WI38 (cell line): ENCODE measurements around the gene CXorf49.
"Not testable (repeated sequence)": the region's sequence is repeated elsewhere in the genome, so short reads cannot be mapped to it uniquely, and the experiment has no call there.

Experiments
- H3K4me3 ChIP-seq: 2 replicates; pipeline ENCODE4 v1.5.1; 2011; ENCODE audit warnings: low read depth, mild to moderate bottlenecking, control low read depth, low read length
- CTCF ChIP-seq: IDR thresholded peaks from 2 replicates; pipeline ENCODE4 v1.5.1; 2012; ENCODE audit warnings: low read depth, mild to moderate bottlenecking, control low read depth, low read length

The CXorf49 gene

GRCh38 chrX:71679575-71680207 is 38.4 kb downstream of the CXorf49 start:
- H3K4me3 ChIP-seq, result no peak overlapping the region
- TF ChIP-seq CTCF, result no peak

- H3K4me3 ChIP-seq, result not testable (repeated sequence)
Observed at GRCh38 chrX:71677195-71677594, 40.9 kb downstream of the CXorf49 start.

- H3K4me3 ChIP-seq, result not testable (repeated sequence)
Observed at GRCh38 chrX:71676068-71676795, 41.9 kb downstream of the CXorf49 start.

GRCh38 chrX:71675636-71676035 is 42.4 kb downstream of the CXorf49 start:
- H3K4me3 ChIP-seq, result not testable (repeated sequence)

- no peak overlapping the region for H3K4me3 ChIP-seq
- no peak for TF ChIP-seq CTCF
Observed at GRCh38 chrX:71671938-71672337, 46.1 kb downstream of the CXorf49 start.

DNA sequence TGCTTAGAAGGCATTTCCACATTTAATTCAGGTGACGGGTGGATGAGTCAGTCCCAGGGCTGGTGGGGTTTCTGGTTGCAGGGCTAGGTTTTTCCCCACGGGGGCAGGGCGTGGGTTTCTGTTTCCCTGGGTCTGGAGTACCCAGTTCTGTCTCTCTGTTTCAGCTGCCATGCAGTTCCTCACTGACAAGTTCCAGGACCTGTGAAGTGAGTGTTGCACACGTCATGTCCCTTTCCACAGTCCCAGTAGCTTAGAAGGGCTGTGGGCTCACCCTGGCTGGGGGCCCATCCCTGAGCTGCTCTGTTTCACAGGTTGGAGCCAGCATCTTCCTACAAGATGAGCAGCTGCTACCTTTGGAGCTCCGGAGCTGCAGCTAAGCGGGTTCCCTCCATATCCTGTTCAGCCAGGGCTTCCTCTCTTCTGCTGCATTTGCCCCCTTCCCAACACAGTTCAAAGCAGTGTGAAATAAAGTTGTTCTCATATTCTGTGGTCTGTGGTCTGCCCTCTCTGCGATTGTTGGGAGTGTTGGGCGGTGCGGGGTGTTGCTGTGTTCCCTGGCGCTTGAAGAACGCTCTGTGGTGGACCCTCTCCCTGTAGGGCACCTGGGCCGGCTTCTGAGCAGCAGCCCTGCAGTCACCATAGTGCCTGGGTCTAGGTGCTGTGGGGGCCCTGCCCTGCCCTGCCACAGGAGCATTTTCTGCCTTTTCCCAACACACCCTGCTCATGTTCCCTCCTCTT is 46.9 kb downstream of the CXorf49 start:
- no peak for TF ChIP-seq CTCF
- H3K4me3 ChIP-seq, result no peak overlapping the region

DNA sequence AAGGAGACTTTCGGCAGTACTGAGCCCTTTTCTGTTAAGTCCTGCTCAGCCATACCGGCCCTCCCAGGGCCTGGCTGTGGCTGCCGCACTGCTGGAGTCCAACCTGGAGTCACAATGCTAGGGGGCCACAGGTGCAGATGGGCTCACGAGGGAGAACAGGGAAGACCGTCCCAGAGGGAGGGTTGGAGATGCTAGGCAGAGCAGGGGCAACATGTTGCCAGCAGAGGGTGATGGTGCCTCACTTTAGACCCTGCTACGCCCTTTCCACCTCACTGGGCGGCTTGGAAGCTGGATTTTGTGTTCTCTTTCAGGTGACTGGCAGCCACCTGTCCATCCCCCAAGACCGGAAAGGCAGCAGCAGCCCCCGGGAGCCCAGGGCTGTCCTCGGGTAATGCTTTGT is 48.1 kb downstream of the CXorf49 start:
- H3K4me3 ChIP-seq, result not testable (repeated sequence)

GRCh38 chrX:71669492-71669891 is 48.6 kb downstream of the CXorf49 start:
- no peak overlapping the region for H3K4me3 ChIP-seq
- no peak for TF ChIP-seq CTCF

DNA sequence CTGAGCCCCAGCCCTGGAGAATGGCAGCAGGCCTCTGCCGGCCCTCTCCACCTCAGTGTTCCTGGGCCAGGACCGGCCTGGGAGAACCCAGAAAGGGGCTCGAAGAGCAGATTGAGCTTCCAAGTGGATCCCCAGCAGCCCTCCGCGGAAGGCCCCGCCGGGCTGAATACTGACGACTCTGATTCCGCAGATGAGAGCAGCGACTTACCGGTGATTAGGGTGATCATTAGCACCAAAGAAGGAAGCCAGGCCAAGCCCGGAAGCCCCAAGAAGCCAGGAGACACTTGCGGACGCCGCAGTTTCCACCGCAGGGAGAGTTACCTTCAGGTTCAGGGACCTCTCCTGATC is 49.9 kb downstream of the CXorf49 start:
- H3K4me3 ChIP-seq, result no peak overlapping the region
- TF ChIP-seq CTCF, result no peak
